Liver (tissue), 9 donors: ENCODE measurements around the gene CHKA. TPM values are rescaled to one million over a fixed set of nuclear protein-coding genes. Genes with fewer than 3 reads are reported as not detected.

Experiments used
- DNase-seq: peaks from one replicate; pipeline ENCODE4 v3.0.0-alpha.2; 2017; ENCODE audit warnings: low spot score
- H3K27ac ChIP-seq, 2 donors: one replicate each; pipeline ENCODE4 v1.7.0; 2013; ENCODE audit warnings: inconsistent platforms in 2 of 2, low read length in 2 of 2, control low read depth in 1 of 2, low read depth in 1 of 2, mild to moderate bottlenecking in 1 of 2
- H3K27me3 ChIP-seq, 4 donors: one replicate each; pipeline versions ENCODE4 v1.6.1 to v1.7.0; 2013; ENCODE audit warnings: low read length in 3 of 4, inconsistent platforms in 1 of 4, mild to moderate bottlenecking in 1 of 4, moderate library complexity in 1 of 4; ENCODE audit not compliant: control insufficient read depth in 4 of 4, insufficient read depth in 4 of 4
- H3K36me3 ChIP-seq, 4 donors: one replicate each; pipeline versions ENCODE4 v1.6.1 to v1.7.0; 2013; ENCODE audit warnings: low read length in 3 of 4, mild to moderate bottlenecking in 3 of 4, low read depth in 1 of 4, moderate library complexity in 1 of 4; ENCODE audit not compliant: control insufficient read depth in 4 of 4, insufficient read depth in 3 of 4
- H3K4me1 ChIP-seq, 4 donors: one replicate each; pipeline versions ENCODE4 v1.6.1 to v1.7.0; 2013; ENCODE audit warnings: low read length in 3 of 4, mild to moderate bottlenecking in 3 of 4, moderate library complexity in 1 of 4; ENCODE audit not compliant: control insufficient read depth in 4 of 4, insufficient read depth in 4 of 4
- H3K4me3 ChIP-seq, 3 donors: one replicate each; pipeline versions ENCODE4 v1.6.1 to v1.7.0; 2013; ENCODE audit warnings: low read length in 3 of 3, control low read depth in 1 of 3, low read depth in 1 of 3, mild to moderate bottlenecking in 1 of 3
- H3K9ac ChIP-seq, 2 donors: one replicate each; pipeline ENCODE4 v1.7.0; 2013; ENCODE audit warnings: low read length in 2 of 2, mild to moderate bottlenecking in 2 of 2, moderate library complexity in 2 of 2, control low read depth in 1 of 2, low read depth in 1 of 2
- H3K9me3 ChIP-seq, 4 donors: one replicate each; pipeline versions ENCODE4 v1.6.1 to v1.7.0; 2013; ENCODE audit warnings: low read length in 3 of 4; ENCODE audit not compliant: control insufficient read depth in 4 of 4
- CTCF ChIP-seq: fragments of 150-350 bp; IDR thresholded peaks from 2 replicates; pipeline ENCODE4 v1.5.1; 2017; ENCODE audit warnings: improper control_type of control experiment, low read depth, low read length; ENCODE audit not compliant: missing input control
- EGR1 ChIP-seq, 2 donors: IDR thresholded peaks; 2 replicates each; pipeline ENCODE4 v1.6.1; 2016 to 2018; ENCODE audit warnings: antibody characterized with exemption in 2 of 2, low read depth in 2 of 2
- FOXA1 ChIP-seq: IDR thresholded peaks from 2 replicates; pipeline ENCODE4 v1.6.1; 2016; ENCODE audit warnings: antibody characterized with exemption
- FOXA2 ChIP-seq: IDR thresholded peaks from 2 replicates; pipeline ENCODE4 v1.6.1; 2016; ENCODE audit warnings: antibody characterized with exemption
- GABPA ChIP-seq, 2 donors: IDR thresholded peaks in 1 of 2; conservative IDR thresholded peaks in 1 of 2; 2 replicates each; pipeline ENCODE4 v1.6.1; 2016; ENCODE audit warnings: antibody characterized with exemption in 2 of 2, mild to moderate bottlenecking in 1 of 2, moderate library complexity in 1 of 2
- HNF4A ChIP-seq, 2 donors: conservative IDR thresholded peaks; 2 replicates each; pipeline ENCODE4 v1.6.1; 2016; ENCODE audit warnings: antibody characterized with exemption in 2 of 2, mild to moderate bottlenecking in 2 of 2
- HNF4G ChIP-seq: IDR thresholded peaks from 2 replicates; pipeline ENCODE4 v1.6.1; 2016; ENCODE audit warnings: antibody characterized with exemption
- JUND ChIP-seq, 2 donors: IDR thresholded peaks; 2 replicates each; pipeline ENCODE4 v1.6.1; 2016; ENCODE audit warnings: antibody characterized with exemption in 2 of 2
- NR2F2 ChIP-seq: IDR thresholded peaks from 2 replicates; pipeline ENCODE4 v1.6.1; 2016; ENCODE audit warnings: antibody characterized with exemption
- RAD21 ChIP-seq, 2 donors: IDR thresholded peaks; 2 replicates each; pipeline ENCODE4 v1.6.1; 2016; ENCODE audit warnings: antibody characterized with exemption in 2 of 2, mild to moderate bottlenecking in 2 of 2
- RXRA ChIP-seq, 2 donors: IDR thresholded peaks; 2 replicates each; pipeline ENCODE4 v1.6.1; 2017 to 2018; ENCODE audit warnings: antibody characterized with exemption in 2 of 2, mild to moderate bottlenecking in 1 of 2
- SP1 ChIP-seq: IDR thresholded peaks from 2 replicates; pipeline ENCODE4 v1.6.1; 2018; ENCODE audit warnings: antibody characterized with exemption, mild to moderate bottlenecking
- TAF1 ChIP-seq: conservative IDR thresholded peaks from 2 replicates; pipeline ENCODE4 v1.6.1; 2016; ENCODE audit warnings: antibody characterized with exemption, mild to moderate bottlenecking
- YY1 ChIP-seq: IDR thresholded peaks from 2 replicates; pipeline ENCODE4 v1.6.1; 2016; ENCODE audit warnings: antibody characterized with exemption, mild to moderate bottlenecking
- WGBS: extraction: QIAGEN DNeasy Blood & Tissue Kit; methylation state at CpG from one replicate; pipeline ENCODE4 v1.1.7; 2013; 5-methylcytosine and 5-hydroxymethylcytosine counted together
- polyA plus RNA-seq, 2 donors: library from polyadenylated mRNA; stranded (reverse) in 1 of 2; unstranded in 1 of 2; fragments of 200-250 nt in 1 of 2; fragments of >200 nt in 1 of 2; fragmentation: Nextera tagmentation in 1 of 2; extraction: Ambion mirVana in 1 of 2; gene quantifications; one replicate each; pipeline versions ENCODE4 v1.2.1 to v1.2.3, GENCODE V29; 2013 to 2015
- total RNA-seq, 2 donors: library from RNA; depleted of rRNA; stranded (reverse); fragments of >200 nt; gene quantifications; one replicate each; pipeline ENCODE4 v1.2.3, GENCODE V29; 2014
- TF ChIP-seq, protein P1 (sequence below): IDR thresholded peaks from 2 replicates; pipeline ENCODE4 v1.6.1; 2016; ENCODE audit warnings: antibody characterized with exemption
- TF ChIP-seq, protein P2 (sequence below): IDR thresholded peaks from 2 replicates; pipeline ENCODE4 v1.6.1; 2016; ENCODE audit warnings: antibody characterized with exemption
- TF ChIP-seq, protein P3 (sequence below): IDR thresholded peaks from 2 replicates; pipeline ENCODE4 v1.6.1; 2016; ENCODE audit warnings: antibody characterized with exemption
- TF ChIP-seq, protein P4 (sequence below): IDR thresholded peaks from 2 replicates; pipeline ENCODE4 v1.6.1; 2016; ENCODE audit warnings: antibody characterized with exemption, mild to moderate bottlenecking
- donor health status: healthy.
- donor health status: healthy.
- donor health status: healthy.
- donor health status: healthy.
- donor health status: healthy.

CHKA gene
- total and polyA plus RNA-seq, 4 donors, result 11.4 to 41.9 (median 17.3) TPM

- TF ChIP-seq, protein P1, sequence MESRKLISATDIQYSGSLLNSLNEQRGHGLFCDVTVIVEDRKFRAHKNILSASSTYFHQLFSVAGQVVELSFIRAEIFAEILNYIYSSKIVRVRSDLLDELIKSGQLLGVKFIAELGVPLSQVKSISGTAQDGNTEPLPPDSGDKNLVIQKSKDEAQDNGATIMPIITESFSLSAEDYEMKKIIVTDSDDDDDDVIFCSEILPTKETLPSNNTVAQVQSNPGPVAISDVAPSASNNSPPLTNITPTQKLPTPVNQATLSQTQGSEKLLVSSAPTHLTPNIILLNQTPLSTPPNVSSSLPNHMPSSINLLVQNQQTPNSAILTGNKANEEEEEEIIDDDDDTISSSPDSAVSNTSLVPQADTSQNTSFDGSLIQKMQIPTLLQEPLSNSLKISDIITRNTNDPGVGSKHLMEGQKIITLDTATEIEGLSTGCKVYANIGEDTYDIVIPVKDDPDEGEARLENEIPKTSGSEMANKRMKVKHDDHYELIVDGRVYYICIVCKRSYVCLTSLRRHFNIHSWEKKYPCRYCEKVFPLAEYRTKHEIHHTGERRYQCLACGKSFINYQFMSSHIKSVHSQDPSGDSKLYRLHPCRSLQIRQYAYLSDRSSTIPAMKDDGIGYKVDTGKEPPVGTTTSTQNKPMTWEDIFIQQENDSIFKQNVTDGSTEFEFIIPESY, result no peak
- TF ChIP-seq, protein P2, sequence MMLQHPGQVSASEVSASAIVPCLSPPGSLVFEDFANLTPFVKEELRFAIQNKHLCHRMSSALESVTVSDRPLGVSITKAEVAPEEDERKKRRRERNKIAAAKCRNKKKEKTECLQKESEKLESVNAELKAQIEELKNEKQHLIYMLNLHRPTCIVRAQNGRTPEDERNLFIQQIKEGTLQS, result no peak
- TF ChIP-seq GABPA (IDR thresholded peaks at IDR 0.05 in 1 of 2, conservative IDR thresholded peaks at IDR 0.05 in 1 of 2) (no peak), FOXA1 (no peak), HNF4A (conservative IDR thresholded peaks at IDR 0.05) (no peak), HNF4G (no peak), SP1 (no peak), RXRA (IDR thresholded peaks at IDR 0.05) (no peak), TAF1 (no peak), EGR1 (IDR thresholded peaks at IDR 0.05; ENCODE audit: low read depth in 2 of 2) (no peak), NR2F2 (no peak), CTCF (no peak), FOXA2 (no peak), YY1 (no peak), RAD21 (IDR thresholded peaks at IDR 0.05) (no peak), JUND (IDR thresholded peaks at IDR 0.05) (no peak)
- TF ChIP-seq, protein P3, sequence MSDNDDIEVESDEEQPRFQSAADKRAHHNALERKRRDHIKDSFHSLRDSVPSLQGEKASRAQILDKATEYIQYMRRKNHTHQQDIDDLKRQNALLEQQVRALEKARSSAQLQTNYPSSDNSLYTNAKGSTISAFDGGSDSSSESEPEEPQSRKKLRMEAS, result no peak
- TF ChIP-seq, protein P4, sequence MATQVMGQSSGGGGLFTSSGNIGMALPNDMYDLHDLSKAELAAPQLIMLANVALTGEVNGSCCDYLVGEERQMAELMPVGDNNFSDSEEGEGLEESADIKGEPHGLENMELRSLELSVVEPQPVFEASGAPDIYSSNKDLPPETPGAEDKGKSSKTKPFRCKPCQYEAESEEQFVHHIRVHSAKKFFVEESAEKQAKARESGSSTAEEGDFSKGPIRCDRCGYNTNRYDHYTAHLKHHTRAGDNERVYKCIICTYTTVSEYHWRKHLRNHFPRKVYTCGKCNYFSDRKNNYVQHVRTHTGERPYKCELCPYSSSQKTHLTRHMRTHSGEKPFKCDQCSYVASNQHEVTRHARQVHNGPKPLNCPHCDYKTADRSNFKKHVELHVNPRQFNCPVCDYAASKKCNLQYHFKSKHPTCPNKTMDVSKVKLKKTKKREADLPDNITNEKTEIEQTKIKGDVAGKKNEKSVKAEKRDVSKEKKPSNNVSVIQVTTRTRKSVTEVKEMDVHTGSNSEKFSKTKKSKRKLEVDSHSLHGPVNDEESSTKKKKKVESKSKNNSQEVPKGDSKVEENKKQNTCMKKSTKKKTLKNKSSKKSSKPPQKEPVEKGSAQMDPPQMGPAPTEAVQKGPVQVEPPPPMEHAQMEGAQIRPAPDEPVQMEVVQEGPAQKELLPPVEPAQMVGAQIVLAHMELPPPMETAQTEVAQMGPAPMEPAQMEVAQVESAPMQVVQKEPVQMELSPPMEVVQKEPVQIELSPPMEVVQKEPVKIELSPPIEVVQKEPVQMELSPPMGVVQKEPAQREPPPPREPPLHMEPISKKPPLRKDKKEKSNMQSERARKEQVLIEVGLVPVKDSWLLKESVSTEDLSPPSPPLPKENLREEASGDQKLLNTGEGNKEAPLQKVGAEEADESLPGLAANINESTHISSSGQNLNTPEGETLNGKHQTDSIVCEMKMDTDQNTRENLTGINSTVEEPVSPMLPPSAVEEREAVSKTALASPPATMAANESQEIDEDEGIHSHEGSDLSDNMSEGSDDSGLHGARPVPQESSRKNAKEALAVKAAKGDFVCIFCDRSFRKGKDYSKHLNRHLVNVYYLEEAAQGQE, result no peak
- Histone ChIP-seq H3K9me3 (no peaks in the 10 kb centered on the region), H3K9ac (no peak overlapping the region), H3K4me3 (no peak overlapping the region), H3K27ac (no peak overlapping the region), H3K4me1 (peaks cover 6 to 24% (median 20%) of the 10 kb centered on the region in 4 donors), H3K36me3 (no peaks in the 10 kb centered on the region), H3K27me3 (no peaks in the 10 kb centered on the region)
- DNase-seq, result no peak
- WGBS, result 69% methylated on average over 16 of the region's 16 CpGs
Observed at GRCh38 chr11:68014157-68014946, 106.8 kb downstream of the CHKA start.
